Thyroid gland (tissue), 4 donors: ENCODE measurements around the gene NUBP2. TPM values are rescaled to one million over a fixed set of nuclear protein-coding genes. Genes with fewer than 3 reads are reported as not detected.

ENCODE experiments used
- DNase-seq, 2 donors: peaks; one replicate each; pipeline ENCODE4 v3.0.0-alpha.2; 2019
- H3K27ac ChIP-seq, 3 donors: fragments of 200-600 bp; sonication (generic); 1 replicate in 2 of 3; 2 replicates in 1 of 3; pipeline ENCODE4 v1.5.1; 2016 to 2019; ENCODE audit warnings: mild to moderate bottlenecking in 1 of 3, moderate library complexity in 1 of 3
- H3K27me3 ChIP-seq: fragments of 200-600 bp; sonication (generic); one replicate; pipeline ENCODE4 v1.5.1; 2019
- H3K36me3 ChIP-seq, 2 donors: fragments of 200-600 bp; sonication (generic); one replicate each; pipeline ENCODE4 v1.5.1; 2016 to 2019
- H3K4me1 ChIP-seq, 2 donors: fragments of 200-600 bp; sonication (generic); one replicate each; pipeline ENCODE4 v1.5.1; 2017 to 2019
- H3K4me3 ChIP-seq, 3 donors: fragments of 200-600 bp; sonication (generic); replicated peaks in 1 of 3; 1 replicate in 2 of 3; 2 replicates in 1 of 3; pipeline ENCODE4 v1.5.1; 2016; ENCODE audit warnings: mild to moderate bottlenecking in 1 of 3
- H3K9me3 ChIP-seq: fragments of 200-600 bp; sonication (generic); one replicate; pipeline ENCODE4 v1.5.1; 2017
- CTCF ChIP-seq, 6 experiments: fragments of 200-600 bp in 3 of 6; fragments of 450-650 bp in 3 of 6; sonication (generic) in 3 of 6; IDR thresholded peaks; one replicate each; pipeline ENCODE4 v1.5.1; 2016 to 2019; ENCODE audit warnings: antibody characterized with exemption in 6 of 6, mild to moderate bottlenecking in 2 of 6, inconsistent platforms in 1 of 6, moderate library complexity in 1 of 6
- POLR2A ChIP-seq, 2 donors: fragments of 450-650 bp; IDR thresholded peaks; one replicate each; pipeline ENCODE4 v1.6.1; 2017; ENCODE audit warnings: antibody characterized with exemption in 2 of 2, mild to moderate bottlenecking in 2 of 2, moderate library complexity in 1 of 2
- WGBS, 2 donors: methylation state at CpG; one replicate each; pipeline ENCODE4 v1.1.5; 2017; 5-methylcytosine and 5-hydroxymethylcytosine counted together
- intact Hi-C: fragments of 100-400 bp; cut with DNase I; formaldehyde crosslinking; loops from one replicate; pipeline ENCODE4 v1.15.1; 2023
- total RNA-seq, 4 donors: library from RNA; depleted of rRNA; stranded (reverse); fragments of >200 nt; gene quantifications; one replicate each; pipeline ENCODE4 v1.2.3, GENCODE V29; 2016

The NUBP2 gene
- total RNA-seq, 4 donors from 2014 or later = 47.3 to 122 (median 106) TPM

GRCh38 chr16:1807626-1808025 lies 24.9 kb downstream of the NUBP2 start:
- Histone ChIP-seq H3K9me3 (no peaks in the 10 kb centered on the region), H3K4me1 (no peaks in the 10 kb centered on the region), H3K27ac (no peak overlapping the region), H3K36me3 (peaks cover 16 to 29% of the 10 kb centered on the region in 2 donors), H3K27me3 (no peaks in the 10 kb centered on the region), H3K4me3 (no peak overlapping the region)
- TF ChIP-seq CTCF (IDR thresholded peaks at IDR 0.05) = no peak
- no peak for TF ChIP-seq POLR2A (IDR thresholded peaks at IDR 0.05)
- 86 to 91% methylated on average over 10 of the region's 10 CpGs for WGBS, 2 donors
- intact Hi-C loops = no loop called here
- no peak for DNase-seq

- no peak for DNase-seq
- no peak for TF ChIP-seq CTCF (IDR thresholded peaks at IDR 0.05)
- TF ChIP-seq POLR2A (IDR thresholded peaks at IDR 0.05) = no peak
- Histone ChIP-seq H3K36me3 (peaks cover 16 to 29% of the 10 kb centered on the region in 2 donors), H3K4me1 (no peaks in the 10 kb centered on the region), H3K27ac (no peak overlapping the region), H3K4me3 (no peak overlapping the region), H3K27me3 (no peaks in the 10 kb centered on the region), H3K9me3 (no peaks in the 10 kb centered on the region)
- intact Hi-C loops = no loop called here
- 82 to 87% methylated on average over 10 to 18 of the region's 18 CpGs for WGBS, 2 donors
Measured at GRCh38 chr16:1808691-1809090, 25.9 kb downstream of the NUBP2 start.

- no peak for DNase-seq
- no peak overlapping the region for H3K27ac ChIP-seq
Measured at GRCh38 chr16:1809281-1809801, 26.6 kb downstream of the NUBP2 start.

GRCh38 chr16:1810106-1810505 lies 27.3 kb downstream of the NUBP2 start:
- Histone ChIP-seq H3K36me3 (peaks cover 16 to 29% of the 10 kb centered on the region in 2 donors), H3K27ac (no peak overlapping the region), H3K27me3 (no peaks in the 10 kb centered on the region), H3K4me1 (no peaks in the 10 kb centered on the region), H3K9me3 (no peaks in the 10 kb centered on the region), H3K4me3 (no peak overlapping the region)
- 95% methylated on average over 16 of the region's 16 CpGs for WGBS, 2 donors
- intact Hi-C loops = no loop called here
- no peak for DNase-seq
- TF ChIP-seq CTCF (IDR thresholded peaks at IDR 0.05) (no peak), POLR2A (IDR thresholded peaks at IDR 0.05) (no peak)

More at GRCh38 chr16:1809281-1809801, 26.6 kb downstream of the NUBP2 start:
- no peaks in the 10 kb centered on the region for H3K4me1 ChIP-seq
- peaks cover 16 to 29% of the 10 kb centered on the region in 2 donors for H3K36me3 ChIP-seq
- TF ChIP-seq CTCF (IDR thresholded peaks at IDR 0.05) (no peak), POLR2A (IDR thresholded peaks at IDR 0.05) (no peak)
- no peaks in the 10 kb centered on the region for H3K9me3 ChIP-seq
- intact Hi-C loops = no loop called here
- H3K27me3 ChIP-seq = no peaks in the 10 kb centered on the region
- no peak overlapping the region for H3K4me3 ChIP-seq
- 79 to 88% methylated on average over 15 to 17 of the region's 28 CpGs for WGBS, 2 donors

- H3K4me3 ChIP-seq = no peak overlapping the region
- intact Hi-C loops = no loop called here
- no peaks in the 10 kb centered on the region for H3K9me3 ChIP-seq
- no peak overlapping the region for H3K27ac ChIP-seq
- TF ChIP-seq POLR2A (IDR thresholded peaks at IDR 0.05) (no peak), CTCF (IDR thresholded peaks at IDR 0.05) (no peak)
- peaks cover 16 to 32% of the 10 kb centered on the region in 2 donors for H3K36me3 ChIP-seq
- H3K27me3 ChIP-seq = no peaks in the 10 kb centered on the region
- DNase-seq = no peak
- 90 to 97% methylated on average over 7 to 16 of the region's 16 CpGs for WGBS, 2 donors
- no peaks in the 10 kb centered on the region for H3K4me1 ChIP-seq
Measured at GRCh38 chr16:1810536-1810935, 27.8 kb downstream of the NUBP2 start.
